NOMO-1 treated with dmso at 0.1 percent for 144 hours (cell line): ENCODE measurements around the gene EIF4ENIF1.
"Not testable (repeated sequence)": the region's sequence is repeated elsewhere in the genome, so short reads cannot be mapped to it uniquely, and the experiment has no call there.

ENCODE experiments used
- DNase-seq: peaks from one replicate; lab custom pipeline; 2025; ENCODE audit not compliant: unreplicated experiment; lab: John Stamatoyannopoulos, UW

EIF4ENIF1 gene, protein sequence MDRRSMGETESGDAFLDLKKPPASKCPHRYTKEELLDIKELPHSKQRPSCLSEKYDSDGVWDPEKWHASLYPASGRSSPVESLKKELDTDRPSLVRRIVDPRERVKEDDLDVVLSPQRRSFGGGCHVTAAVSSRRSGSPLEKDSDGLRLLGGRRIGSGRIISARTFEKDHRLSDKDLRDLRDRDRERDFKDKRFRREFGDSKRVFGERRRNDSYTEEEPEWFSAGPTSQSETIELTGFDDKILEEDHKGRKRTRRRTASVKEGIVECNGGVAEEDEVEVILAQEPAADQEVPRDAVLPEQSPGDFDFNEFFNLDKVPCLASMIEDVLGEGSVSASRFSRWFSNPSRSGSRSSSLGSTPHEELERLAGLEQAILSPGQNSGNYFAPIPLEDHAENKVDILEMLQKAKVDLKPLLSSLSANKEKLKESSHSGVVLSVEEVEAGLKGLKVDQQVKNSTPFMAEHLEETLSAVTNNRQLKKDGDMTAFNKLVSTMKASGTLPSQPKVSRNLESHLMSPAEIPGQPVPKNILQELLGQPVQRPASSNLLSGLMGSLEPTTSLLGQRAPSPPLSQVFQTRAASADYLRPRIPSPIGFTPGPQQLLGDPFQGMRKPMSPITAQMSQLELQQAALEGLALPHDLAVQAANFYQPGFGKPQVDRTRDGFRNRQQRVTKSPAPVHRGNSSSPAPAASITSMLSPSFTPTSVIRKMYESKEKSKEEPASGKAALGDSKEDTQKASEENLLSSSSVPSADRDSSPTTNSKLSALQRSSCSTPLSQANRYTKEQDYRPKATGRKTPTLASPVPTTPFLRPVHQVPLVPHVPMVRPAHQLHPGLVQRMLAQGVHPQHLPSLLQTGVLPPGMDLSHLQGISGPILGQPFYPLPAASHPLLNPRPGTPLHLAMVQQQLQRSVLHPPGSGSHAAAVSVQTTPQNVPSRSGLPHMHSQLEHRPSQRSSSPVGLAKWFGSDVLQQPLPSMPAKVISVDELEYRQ

DNA sequence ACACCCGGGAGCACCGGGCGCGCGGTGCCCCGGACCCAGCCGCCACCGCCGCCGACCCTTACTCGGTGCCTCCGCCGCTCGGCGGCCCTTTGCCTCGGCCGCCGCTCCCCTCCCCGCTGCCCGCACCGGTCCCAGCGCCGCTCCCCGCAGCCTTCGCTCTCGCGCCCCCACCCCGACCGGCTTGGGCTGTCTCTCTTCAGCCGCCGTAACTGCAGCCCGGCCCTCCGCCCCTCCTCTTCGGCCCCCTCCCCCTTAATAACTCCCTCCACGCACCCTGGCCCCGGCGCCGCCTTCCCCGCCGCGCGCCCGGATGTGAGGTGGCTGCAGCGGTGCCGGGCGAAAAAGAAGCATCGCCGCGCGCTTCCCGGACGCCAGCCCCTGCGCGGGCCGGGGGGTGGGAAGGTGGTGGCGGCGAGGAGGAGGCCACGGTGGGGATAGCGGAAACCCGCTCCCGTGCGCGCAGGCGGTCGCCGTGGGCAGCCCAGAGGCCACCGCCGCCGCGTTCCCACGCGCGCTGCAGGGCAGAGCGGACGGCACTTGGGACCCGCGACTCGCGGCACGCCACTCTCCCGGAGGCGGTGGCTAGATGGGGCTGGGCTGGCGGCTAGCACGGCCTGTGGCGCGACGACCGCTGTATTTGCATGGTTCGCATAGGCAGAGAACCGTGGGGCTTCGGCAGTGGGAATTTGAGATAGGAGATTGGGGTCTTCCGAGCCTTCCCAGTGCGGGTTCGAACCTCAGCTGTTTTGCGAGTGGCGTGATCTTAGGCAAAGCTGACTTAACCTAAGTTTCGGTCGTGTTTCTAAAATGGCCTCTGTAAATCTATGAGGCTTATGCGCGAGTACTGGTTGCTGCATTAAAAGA is at the start of gene EIF4ENIF1:
EIF4ENIF1 (minus strand) TSS at position 211 of the 864 bp plus-strand sequence. CDS start 1,124 bp downstream, outside the sequence.
- DNase-seq: peak; percentile 65

DNA sequence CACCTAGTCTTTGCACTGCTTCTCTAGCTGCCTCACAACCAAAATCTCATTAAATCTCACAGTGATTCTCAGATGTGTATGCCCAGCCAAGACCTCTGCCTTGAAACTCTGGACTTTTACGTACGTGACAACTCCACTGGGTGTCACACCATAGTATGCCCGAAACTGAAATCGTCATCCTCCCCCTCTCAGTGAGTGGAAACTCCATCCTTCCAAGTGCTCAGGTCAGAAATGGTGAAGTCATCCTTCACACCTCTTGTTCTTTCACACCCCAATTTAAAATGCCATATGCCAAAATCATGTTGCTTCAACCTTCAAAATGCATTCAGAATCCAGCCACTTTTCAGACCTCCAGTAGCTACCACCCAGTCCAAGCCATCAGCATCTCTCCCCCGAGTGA is 49.2 kb upstream of the EIF4ENIF1 start:
- DNase-seq: no peak

DNA sequence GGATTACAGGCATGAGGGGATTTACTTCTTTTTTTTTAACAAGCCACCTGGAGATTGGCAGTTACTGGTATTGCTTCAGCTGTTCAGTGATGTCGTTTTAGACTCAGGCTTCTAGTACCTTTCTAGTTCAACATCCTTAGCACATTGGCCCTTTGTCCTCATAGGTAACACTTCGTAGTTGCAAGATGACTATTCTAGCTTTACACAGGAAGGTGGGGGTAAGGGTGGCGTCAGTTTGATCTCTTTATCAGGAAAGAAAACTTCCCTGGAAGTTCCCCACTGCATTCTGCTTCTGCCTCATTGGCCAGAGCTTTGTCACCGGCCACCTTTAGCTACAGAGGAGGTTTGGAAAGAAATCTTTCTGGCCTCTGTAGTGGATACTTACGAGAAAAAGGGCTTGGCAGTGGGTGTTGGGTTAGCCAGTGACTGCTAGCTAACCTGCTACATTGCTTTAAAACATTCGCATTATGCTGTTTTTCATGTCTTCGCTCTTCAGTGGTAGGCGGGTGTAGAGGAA is 47.4 kb upstream of the EIF4ENIF1 start:
- DNase-seq: no peak

DNA sequence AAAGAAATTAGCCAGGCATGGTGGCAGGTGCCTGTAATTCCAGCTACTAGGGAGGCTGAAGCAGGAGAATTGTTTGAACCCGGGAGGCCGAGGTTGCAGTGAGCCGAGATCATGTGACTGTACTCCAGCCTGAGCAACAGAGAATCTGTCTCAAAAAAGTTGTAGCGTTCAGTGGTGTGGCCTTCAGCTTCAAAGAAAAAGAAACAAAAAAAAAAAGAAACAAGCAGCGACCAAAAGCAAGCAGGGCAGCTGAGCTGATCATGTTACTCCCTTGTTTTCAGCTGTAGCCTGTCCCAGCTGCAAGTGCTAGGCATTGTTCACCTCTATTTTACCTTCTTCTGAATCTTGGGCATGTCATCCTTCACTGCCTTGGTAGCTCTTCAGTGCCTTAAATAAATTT is 43.7 kb upstream of the EIF4ENIF1 start:
- no peak for DNase-seq

DNA sequence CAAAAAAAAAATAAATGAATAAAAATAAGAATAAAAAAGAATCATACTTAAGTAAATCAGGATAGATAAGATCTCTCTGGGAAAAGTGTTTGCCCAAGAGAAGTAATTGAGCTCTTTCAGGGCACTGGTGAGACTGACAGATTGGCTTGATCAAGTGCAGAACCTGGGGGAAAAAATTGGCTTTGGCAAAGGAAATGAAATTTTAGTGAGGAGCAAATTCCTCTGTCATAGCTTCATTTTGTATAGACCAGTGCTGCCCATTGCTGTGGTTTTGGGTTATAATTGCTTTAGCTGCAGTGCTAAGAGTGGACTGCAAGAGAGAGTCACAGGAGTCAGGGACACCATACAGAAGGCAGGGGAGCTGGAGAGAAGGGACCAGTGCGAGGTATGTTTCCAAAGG is 42.4 kb upstream of the EIF4ENIF1 start:
- DNase-seq: no peak

DNA sequence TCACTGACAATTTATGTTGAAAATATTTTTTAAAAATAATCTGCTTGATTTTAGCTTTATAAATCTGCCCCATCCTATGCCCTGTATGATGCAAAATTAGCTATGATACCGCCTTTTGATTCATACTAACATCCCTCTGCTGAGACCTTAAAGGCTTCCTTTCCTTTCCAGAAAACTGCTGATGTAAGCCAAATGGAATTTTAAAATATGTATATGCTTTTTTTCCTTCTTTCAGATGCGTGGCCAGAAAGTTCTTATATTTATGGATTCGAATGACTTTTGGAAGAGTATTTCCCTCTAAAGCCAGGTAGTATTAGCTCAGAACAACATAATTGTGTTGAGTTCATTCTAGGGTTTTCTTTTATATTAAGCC is 41.2 kb upstream of the EIF4ENIF1 start:
- DNase-seq: no peak

DNA sequence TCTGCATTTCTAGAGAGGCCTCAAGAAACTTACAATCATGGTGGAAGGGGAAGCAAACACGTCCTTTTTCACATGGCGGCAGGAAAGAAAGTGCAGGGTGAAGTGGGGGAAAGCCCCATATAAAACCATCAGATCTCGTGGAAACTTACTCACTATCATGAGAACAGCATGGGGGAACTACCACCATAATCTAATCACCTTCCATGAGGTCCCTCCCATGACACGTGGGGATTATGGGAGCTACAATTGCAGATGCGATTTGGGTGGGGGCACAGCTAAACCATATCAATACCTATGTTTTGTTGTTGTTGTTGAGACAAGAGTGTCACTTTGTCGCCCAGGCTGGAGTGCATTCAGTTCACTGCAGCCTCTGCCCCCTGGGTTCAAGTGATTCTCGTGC is 36.6 kb upstream of the EIF4ENIF1 start:
- no peak for DNase-seq

DNA sequence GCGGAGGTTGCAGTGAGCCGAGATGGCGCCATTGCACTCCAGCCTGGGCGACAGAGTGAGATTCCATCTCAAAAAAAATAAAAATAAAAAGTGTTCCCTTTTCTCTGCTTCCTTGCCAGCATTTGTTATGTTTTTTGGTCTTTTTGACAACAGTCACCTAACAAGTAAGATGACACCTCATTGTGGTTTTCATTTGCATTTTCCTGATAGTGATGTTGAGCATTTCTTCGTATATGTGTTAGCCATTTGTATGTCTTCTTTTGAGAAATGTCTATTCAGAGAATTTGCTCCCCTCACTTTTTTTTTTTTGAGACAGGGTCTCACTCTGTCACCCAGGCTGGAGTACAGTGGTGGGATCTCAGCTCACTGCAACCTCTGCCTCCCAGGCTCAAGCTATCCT is 34.5 kb upstream of the EIF4ENIF1 start:
- DNase-seq: not testable (repeated sequence)

DNA sequence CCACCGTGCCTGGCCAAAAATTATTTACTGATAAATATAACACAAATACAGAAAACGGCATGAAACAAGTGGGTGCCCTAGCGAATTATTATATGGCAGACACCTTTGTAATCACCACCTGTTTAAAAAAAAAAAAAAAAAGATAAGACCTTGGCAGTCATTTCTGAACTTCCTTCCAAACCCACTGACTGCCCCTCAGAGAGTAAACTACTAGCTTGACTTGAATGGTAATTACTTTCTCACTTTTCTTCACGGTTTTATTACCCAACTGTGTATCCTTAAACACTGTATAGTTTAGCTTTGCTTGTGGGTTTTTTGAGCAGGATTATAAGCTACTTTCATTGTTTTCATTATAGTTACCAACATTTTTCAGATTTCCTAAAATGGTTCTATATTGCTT is 30.4 kb upstream of the EIF4ENIF1 start:
- no peak for DNase-seq

DNA sequence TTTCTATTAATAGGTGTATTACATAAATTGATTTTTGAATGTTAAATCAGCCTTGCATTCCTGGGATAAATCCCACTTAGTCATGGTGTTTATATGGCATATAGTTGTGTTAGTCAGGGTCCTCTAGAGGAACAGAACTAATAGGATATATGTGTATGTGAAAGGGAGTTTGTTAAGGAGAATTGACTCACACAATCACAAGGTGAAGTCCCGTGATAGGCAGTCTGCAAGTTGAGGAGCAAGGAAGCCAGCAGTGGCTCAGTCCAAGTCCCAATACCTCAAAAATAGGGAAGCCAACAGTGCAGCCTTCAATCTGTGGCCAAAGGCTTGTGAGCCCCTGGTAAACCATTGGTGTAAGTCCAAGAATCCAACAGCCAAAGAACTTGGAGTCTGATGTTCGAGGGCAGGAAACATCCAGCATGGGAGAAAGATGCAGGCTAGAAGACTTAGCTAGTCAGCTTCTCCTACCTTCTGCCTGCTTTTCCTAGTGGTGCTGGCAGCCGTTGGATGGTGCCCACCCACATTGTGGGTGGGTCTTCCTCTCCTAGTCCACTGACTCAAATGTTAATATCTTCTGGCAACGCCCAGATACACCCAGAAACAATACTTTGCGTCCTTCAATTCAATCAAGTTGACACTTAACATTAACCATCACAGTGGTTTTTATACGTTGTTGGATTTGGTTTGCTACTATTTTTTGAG is 19.6 kb upstream of the EIF4ENIF1 start:
- no peak for DNase-seq

DNA sequence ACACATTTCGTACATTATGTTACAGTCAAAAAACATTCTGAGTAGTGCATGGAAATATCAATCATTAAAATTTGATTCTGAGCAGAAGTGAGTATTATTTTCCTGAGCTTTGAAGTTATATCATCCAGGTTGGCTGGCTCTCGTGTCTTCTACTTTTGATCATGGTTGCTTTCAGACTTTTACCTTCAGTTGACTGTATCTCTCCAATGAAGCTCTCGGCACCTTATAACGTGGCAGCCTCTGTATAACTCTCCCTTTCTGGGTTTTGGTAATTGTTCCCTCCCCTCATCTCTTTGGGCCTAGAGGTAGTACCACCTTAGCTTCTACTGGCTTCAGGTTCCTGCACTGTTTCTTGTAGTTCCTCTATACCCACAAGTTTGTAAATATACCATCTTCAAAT is 18.9 kb upstream of the EIF4ENIF1 start:
- no peak for DNase-seq

DNA sequence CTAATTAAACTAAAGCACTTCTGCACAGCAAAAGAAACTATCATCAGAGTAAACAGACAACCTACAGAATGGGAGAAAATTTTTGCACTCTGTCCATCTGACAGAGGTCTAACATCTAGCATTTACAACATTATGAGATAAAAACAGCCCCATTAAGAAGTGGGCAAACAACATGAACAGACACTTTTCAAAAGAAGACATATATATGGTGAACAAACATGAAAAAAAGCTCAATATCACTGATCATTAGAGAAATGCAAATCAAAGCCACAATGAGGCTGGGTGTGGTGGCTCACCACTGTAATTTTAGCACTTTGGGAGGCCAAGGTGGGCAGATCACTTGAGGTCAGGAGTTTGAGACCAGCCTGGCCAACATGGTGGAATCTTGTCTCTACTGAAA is 17.9 kb upstream of the EIF4ENIF1 start:
- not testable (repeated sequence) for DNase-seq

DNA sequence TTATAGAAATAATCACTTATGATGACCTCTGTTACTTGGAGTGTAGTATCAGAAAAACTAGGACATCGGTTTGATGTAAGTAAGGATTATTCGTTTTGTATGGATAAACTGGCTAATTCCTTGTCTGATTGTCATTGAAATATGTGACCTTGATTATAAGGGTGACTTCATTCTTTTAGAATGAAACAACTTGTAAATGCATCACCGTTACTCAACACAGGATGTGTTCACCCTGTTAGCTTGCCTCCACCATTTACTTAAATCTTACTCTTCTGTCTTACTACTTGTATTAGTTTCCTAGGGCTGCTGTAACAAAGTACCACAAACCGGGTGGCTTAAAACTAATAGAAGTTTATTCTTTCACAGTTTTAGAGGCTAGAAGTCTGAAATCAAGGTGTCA is 14.6 kb upstream of the EIF4ENIF1 start:
- DNase-seq: no peak

DNA sequence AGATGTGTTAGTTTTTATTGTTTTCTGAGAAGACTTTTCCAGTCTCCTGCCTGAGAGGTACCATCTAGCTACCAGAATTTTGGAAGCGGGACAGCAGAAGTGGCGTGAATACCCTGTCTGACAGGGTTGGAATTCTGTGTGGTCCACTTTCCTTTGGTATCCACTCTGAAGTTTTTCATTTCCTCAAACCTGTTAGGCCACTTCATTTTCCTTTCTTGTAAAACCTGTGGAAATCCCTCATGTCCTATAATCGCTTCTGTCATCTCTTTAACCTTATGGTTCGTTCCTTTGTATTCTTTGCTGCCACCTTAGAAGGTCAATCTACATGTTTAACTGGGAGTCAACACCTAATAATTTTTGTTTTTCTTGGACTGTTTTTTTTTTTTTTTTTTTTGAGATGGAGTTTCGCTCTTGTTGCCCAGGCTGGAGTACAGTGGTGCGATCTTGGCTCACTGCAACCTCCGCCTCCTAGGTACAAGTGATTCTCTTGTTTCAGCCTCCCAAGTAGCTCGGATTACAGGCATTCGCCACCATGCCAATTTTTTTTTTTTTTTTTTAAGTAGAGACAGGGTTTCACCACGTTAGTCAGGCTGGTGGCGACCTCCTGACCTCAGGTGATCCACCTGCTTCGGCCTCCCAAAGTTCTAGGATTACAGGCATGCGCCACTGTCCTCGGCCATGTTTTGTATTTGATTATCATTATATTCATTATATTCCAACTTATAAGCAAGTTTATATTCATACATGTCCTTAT is 13.7 kb upstream of the EIF4ENIF1 start:
- DNase-seq: no peak

DNA sequence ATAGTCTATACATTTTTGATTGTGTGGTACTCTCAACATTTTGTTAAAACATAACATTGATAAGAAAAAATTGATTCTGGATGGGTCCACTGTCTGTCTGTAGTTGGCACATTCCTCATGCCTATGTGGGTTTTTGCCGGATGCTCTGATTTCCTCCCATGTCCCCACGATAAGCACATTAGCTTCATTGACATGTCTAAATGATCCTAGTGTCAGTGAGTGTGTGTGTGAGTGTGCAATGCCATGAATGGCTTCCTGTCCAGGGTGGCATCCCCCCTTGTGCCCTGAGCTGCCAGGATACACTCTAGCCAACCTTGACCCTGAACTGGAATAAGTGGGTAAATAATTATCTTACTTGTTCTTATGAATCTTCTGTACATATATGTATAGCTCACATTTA is 12.1 kb upstream of the EIF4ENIF1 start:
- no peak for DNase-seq

DNA sequence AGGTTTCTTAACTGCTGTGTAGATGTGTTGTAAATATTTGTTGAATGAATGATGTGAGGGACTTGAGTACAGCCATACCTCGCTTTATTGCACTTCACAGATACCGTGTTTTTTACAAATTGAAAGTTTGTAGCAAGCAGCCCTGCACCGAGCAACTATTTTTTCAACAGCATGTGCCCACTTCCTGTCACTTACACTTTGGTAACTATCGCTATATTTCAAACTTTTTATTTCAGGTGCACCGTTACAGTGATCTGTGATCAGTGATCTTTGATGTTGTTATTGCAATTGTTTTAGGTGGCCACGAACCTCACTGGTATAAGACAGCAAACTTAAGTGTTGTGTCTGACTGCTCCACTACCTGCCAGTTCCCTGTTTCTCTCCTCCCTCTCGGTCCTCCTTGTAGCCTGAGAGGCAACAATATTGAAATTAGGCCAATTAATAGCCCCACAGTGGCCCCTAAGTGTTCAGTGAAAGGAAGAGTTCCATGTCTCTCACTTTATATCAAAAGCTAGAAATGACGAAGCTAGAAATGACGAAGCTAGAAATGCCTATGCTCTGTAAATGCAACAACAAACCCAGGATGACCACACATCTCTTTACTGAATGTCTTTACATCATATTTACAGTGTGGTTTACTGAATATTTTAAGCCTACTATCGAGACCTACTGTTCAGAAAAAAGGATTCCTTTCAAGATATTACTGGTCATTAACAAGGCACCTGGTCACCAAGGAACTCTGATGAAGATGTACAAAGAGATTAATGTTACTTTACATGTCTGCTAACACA is 7.7 kb upstream of the EIF4ENIF1 start:
- DNase-seq: no peak

DNA sequence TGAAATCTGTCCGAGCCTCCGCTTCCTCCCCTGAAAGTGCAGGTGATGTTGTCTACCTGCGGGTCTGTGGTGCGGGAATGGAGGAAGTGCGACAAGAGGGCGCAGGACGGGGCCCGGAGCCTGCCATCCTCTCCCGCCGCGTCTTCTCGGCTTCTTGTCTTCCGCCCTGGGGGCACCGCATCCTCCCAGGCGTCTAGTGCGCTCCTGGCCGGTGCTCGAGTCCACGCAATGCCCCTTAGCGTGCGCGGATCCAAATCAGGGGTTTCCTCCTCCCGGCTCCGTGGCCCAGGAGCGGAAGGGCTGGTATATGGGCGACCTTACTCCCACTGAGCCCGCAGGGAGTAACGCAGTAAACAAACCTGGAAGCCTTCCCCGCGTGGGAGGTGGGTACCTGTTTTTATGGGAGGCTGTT is 7.1 kb upstream of the EIF4ENIF1 start:
- DNase-seq: peak; percentile 29

DNA sequence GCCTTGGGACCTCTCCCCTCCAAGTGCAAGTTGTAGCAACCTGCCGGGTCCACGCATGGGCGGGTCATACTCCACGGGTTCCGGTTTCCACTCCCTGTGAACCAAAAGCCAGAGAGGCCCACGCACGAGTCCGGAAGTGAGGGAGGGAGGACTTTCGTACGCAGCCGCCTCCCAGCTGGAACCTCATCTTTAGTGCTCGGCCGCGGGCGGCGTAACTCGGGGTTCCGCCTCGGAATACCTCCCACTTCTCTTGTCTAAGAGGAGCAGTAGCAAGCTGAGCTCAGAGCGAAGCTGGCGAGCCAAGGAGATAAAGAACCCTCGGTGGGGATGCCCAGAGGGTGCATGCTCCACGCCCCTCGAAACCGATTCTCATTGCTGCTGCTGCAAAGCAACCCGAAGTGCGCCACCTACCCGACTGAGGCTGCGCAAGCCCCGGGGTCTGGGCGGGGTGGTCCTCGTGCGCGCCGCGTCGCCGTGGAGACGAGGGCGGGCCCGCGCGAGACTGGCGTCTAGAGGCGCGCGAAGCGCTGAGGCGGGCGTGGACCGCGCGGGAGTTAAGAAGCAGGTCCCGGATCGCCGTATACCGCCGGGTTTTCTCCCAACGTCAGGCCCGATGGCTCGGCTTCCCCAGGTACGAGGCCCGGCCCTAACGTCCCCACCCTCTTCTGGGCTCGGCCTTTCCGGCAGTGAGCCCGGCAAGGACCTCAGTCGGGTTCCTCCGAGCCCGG is 6.5 kb upstream of the EIF4ENIF1 start, which contains the start of gene SFI1:
SFI1 (plus strand) TSS at position 530 of the 728 bp plus-strand sequence. CDS start 11,749 bp downstream, outside the sequence.
- peak; percentile 82 for DNase-seq
